HG02870 (cell line): ENCODE results near the gene PRELID1.
"Not testable (repeated sequence)": the region's sequence is repeated elsewhere in the genome, so short reads cannot be mapped to it uniquely, and the experiment has no call there.

ENCODE experiments used
- ATAC-seq: cut with Tn5 transposase; IDR thresholded peaks from one replicate; pipeline ENCODE4 v1.9.1; 2021; ENCODE audit warnings: mild to moderate bottlenecking, moderate library complexity; ENCODE audit not compliant: unreplicated experiment

The PRELID1 gene, protein sequence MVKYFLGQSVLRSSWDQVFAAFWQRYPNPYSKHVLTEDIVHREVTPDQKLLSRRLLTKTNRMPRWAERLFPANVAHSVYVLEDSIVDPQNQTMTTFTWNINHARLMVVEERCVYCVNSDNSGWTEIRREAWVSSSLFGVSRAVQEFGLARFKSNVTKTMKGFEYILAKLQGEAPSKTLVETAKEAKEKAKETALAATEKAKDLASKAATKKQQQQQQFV

DNA sequence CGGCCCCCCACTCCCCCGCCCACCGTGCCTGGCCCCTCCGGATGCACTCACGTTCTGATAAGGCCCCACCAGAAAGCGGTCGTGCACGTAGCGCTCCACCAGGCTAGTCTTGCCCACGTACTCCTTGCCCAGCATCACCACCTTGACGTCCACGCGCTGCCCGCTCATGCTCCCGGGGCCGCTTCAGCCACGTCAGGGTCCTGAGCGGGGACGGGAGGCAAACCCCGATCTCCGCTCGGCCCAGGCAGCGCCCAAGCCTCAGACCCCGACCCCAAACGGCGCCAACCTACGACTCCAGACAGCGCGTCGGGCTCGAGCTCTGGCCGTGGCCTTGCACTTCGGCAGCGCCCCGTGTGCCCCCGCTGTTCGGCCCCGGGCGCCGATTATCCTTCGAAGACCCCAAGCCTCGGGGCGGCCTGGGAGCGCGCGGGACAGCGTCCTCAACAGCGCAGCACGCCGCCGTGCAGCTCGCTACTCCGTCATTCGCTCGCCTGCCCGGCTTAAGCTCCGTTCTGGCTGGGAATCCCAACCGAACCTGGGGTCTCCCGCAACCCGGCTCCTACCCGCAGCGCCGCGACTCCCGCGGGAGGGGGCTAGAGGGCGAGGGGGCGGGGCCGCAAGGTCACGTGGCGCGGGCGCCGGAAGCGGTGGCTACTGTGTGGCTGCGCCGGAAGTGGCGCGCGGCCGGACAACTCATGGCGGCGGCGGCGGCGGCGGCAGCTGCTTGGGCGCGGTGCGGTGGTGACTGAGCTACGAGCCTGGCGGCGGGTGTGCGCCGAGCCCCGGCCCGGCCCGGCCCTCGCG is at the start of gene PRELID1, which contains the start of gene RAB24:
TSS of gene PRELID1 (plus strand) at position 679 of the 804 bp plus-strand sequence. CDS start 187 bp downstream, outside the sequence.
TSS of gene RAB24 (minus strand) at position 599 of the 804 bp plus-strand sequence. CDS start at position 168, 431 bp downstream.
- ATAC-seq, result peak; percentile 54

DNA sequence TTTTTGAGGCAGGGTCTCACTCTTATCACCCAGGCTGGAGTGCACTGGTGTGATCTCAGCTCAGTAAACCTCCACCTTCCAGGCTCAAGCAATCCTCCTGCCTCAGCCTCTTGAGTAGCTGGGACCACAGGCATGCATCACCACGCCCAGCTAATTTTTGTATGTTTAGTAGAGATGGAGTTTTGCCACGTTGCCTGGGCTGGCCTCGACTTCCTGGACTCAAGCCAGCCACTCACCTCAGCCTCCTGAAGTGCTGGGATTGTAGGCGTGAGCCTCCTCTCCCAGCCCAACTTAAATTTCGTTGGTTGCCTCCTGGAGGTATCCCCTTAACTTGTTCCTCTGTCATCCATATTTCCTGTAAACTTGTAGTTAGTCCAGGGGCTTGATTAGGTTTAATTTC is 47.3 kb upstream of the PRELID1 start:
- no peak for ATAC-seq

DNA sequence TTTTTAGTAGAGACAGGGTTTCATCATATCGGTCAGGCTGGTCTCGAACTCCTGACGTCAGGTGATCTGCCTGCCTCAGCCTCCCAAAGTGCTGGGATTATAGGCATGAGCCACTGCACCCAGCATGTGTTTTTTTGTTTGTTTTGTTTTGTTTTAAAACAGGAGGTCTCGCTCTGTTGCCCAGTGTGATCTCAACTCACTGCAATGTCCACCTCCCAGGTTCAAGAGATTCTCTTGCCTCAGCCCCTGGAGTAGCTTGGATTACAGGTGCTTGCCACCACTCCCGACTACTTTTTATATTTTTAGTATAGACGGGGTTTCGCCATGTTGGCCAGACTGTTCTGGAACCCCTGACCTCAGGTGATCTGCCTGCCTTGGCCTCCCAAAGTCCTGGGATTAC is 44.9 kb upstream of the PRELID1 start:
- ATAC-seq, result not testable (repeated sequence)

DNA sequence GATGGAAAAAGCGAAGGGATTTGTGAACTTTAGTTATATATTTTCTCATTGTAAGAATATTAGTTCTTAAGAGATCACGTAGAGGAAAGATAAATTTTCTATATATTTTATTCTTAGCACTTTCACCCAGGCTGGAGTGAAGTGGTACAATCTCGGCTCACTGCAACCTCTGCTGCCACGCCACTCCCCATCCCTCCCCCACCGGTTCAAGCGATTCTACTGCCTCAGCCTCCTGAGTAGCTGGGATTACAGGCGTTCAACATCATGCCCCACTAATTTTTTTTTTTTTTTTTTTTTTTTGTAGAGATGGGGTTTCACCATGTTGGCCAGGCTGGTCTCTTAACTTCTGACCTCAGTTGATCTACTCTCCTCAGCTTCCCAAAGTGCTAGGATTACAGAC is 42.6 kb upstream of the PRELID1 start:
- ATAC-seq, result no peak

DNA sequence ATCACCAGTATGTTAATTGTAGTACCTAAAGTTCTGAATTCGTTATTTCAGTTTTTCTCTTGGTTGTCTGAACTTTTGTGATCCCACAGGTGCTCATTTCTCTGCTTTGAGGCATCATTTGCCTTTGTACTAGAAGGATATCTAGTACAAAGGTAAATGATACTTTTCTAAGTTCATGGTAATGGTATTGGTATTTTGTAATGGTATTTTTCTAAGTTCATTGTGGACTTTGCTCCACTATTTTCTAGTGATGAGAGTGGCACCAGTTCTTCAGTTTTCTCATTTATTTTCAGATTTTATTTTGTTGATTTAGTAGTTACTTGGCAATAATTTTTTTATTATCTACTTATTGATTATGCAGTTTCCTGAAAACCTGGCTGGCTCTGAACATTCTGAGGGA is 42.1 kb upstream of the PRELID1 start:
- no peak for ATAC-seq

DNA sequence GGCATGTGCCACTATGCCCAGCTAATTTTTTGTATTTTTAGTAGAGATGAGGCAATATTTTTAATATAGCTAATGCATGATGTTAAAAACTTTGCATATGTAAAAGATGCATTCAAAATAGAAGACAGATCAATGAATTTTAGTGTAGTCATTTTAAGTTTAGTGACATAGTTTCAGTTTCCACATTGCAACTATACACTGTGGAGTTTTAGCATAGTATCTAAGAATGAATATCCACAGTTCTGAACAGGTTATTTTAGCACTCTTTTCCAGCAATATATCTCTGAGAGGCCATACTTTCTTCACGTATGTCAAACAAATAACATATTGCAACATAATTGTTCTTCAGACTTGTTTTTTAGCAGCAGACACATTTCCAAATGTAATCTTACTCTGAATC is 39.4 kb upstream of the PRELID1 start:
- no peak for ATAC-seq

DNA sequence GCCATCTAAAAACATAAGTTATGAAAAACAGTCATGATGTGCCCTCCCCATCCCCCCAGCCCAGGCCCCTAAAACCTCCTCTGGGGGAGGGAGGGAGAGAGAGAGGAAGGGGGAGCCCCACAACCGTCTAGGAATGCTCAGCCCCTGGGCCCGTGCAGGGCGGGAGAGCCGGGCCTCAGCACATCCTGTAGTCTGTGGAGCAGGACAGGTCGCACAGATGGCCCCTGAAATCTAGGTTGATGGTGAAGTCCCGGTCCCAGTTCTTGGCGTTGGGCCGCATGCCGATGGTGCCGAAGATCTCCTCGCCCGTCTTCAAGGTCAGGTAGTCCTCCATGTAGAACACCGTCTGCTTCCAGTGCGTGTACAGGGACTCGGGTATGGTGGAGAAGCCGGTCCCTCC is 38.2 kb upstream of the PRELID1 start:
- ATAC-seq, result no peak

DNA sequence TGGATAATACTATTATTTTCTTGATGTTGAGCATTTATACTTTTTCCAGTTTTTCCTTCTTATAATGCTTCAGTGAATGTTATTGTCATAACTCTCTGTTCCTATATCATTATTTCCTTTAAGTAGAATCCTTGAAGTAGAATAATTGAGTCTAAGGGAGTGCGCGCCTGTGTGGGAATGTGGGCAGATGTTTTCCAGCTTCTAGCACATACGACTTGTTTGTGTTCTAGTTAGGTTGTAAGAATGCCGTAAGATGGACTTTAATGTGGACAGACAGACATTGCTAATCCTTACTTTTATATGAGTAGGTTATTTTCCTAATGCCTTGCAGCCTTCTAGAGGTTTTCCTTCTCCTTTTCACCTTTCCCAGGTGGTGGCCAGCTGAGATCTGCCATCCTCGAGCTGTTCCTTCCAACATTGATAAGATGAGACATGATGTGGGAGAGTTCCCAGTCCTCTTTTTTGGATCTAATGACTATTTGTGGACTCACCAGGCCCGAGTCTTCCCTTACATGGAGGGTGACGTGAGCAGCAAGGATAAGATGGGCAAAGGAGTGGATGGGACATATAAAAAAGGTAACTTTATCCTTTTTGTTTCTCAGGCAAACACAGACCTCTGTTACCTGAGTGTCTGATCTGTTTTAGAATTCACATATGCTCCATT is 34.2 kb upstream of the PRELID1 start:
- no peak for ATAC-seq

DNA sequence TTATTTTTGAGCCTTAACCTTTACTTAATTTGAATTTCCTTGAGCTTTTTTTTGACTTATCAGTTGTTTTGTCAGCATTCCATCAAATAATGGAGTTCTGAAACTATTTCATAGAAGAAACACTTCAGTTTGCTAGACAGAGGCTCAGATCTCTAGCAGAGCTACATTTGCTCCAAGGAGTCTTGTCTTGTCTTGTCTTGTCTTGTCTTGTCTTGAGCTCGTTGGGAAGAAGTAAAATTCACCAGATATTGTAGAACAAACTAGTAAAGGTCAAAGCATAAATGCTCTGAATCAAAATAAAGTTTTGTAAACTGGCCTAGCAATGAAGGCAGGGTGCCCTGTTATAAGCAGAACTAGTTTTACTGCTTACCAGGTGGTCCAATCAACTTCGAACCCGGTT is 33.6 kb upstream of the PRELID1 start:
- no peak for ATAC-seq

DNA sequence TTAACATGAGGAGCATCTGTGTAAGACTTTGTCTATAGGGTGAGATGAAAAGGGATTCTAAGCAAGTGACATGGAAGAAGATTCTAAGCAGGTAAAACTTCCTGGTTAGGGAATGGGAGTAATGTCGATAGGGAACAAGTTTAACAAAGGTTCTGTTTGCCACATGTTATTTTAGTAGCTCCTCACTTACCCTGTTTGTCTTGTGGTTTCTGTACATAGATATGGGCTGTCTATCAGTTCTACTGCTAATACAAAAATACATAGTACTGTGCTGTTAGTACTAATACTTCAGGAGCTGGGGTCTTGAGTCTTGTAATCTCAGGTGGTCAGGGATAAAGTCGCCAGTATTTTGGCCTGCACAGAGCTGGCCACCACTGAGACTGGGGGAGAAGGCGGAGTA is 32.9 kb upstream of the PRELID1 start:
- ATAC-seq, result no peak

DNA sequence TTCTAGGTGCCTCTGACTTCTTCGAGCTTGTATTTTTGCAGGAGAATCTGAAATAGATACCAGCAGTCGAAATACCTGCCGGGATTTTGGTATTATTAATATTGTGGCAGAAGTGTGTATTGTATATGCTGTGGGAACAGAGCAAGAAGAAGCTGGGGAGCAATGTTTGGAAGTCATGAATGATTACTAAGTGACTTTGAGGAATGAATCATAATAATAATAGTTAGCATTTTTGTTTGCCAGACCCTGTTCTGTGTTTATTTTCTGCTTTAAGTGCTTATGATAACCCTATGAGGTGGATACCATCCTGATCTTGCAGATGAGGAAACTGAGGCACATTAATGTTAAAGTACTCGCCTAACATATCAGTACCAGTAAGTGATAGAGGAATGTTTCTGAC is 32.5 kb upstream of the PRELID1 start:
- ATAC-seq, result no peak

DNA sequence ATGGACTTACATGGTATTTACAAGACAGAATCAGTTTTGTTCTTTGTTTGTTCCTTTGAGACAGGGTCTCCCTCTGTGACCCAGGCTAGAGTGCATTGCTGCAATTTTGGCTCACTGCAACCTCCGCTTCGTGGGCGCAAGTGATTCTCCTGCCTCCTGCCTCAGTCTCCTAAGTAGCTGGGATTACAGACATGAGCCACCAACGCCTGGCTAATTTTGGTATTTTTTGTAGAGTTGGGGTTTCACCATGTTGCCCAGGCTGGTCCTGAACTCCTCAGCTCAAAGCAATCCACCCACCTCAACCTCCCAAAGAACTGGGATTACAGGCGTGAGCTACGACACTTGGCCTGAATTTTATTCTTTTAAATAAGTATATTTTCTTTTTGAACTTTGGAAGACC is 27.7 kb upstream of the PRELID1 start:
- no peak for ATAC-seq

DNA sequence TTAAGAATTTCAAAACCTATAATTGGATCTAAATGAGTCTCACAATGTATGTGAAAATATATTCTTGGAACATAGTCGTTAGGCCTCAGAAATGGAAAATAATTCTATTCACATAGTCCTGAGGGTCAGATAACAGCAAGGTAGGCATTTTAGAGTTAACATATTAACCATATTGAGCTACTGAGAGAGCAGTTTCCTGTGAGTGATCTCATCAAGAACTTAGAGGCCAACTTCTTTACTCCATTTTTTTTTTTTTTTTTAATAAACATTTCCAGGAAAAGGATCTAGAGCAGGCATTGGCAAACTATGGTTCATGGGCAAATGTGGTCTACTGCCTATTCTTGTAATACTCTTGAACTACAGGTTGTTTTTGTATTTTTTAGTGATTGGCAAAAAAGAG is 26.7 kb upstream of the PRELID1 start:
- ATAC-seq, result no peak

DNA sequence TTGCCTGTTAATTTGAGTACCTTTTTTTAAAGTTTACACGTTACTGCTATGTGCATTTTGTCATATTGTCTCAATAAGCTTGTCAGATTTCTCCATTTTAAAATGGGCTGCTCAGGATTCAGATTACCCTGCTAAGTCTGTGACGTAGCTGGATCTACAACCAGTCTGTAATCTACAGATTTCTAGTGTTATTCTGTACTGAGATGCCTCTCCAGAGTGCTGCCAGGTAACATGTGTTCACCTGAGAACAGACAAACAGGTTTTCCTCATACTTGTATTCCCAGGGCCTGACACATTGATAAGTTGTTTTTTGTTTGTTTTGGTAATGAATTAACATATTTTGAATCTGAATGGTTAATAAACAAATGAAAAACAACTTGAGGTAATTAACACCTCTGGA is 15.4 kb upstream of the PRELID1 start:
- no peak for ATAC-seq

DNA sequence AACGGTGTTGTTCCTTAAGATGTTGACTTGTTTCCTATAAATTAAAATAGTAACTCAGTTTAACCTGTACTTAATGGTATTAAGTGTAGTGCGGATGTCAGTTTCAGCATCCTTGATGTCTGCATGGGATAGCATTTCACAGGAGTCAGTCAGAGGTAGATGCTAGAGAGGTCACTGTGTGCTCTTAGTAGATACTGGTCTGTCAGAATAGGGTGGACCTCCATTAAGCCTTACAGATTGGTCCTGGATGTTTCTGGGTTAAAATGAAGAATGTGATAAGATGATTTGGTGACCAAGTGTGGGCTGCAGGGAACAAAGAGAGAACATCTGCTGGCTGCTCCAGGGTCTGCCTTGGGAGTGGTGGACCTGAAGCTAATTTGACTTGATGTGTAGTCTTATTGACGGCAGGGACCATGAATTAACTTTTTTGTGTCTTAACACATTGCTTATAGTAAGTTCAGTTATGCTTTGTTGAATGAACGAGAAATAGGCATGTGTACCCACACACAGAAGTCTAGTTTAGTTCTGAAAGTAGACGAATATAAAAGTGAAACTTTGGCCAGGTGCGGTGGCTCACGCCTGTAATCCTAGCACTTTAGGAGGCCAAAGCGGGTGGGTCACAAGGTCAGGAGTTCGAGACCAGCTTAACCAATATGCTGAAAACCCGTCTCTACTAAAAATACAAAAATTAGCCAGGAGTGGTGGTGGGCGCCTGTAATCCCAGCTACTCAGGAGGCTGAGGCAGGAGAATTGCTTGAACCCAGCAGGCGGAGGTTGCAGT is 12.6 kb upstream of the PRELID1 start:
- ATAC-seq, result no peak

DNA sequence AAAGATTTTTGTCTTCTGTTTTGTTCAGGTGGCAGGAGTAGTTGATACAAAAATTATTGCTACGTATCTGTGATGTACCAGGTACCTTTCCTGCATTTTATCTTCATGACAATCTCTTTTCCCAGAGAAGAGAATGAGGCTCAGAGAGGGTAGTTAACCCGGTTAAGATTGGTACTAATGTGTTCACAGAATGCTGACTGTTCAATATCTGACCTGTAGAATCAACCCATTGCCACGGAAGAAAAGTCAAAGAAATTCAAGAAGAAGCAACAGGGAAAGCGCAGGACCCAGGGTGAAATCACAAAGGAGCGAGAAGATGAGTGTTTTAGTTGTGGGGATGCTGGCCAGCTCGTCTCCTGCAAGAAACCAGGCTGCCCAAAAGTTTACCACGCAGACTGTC is 11.9 kb upstream of the PRELID1 start:
- no peak for ATAC-seq

DNA sequence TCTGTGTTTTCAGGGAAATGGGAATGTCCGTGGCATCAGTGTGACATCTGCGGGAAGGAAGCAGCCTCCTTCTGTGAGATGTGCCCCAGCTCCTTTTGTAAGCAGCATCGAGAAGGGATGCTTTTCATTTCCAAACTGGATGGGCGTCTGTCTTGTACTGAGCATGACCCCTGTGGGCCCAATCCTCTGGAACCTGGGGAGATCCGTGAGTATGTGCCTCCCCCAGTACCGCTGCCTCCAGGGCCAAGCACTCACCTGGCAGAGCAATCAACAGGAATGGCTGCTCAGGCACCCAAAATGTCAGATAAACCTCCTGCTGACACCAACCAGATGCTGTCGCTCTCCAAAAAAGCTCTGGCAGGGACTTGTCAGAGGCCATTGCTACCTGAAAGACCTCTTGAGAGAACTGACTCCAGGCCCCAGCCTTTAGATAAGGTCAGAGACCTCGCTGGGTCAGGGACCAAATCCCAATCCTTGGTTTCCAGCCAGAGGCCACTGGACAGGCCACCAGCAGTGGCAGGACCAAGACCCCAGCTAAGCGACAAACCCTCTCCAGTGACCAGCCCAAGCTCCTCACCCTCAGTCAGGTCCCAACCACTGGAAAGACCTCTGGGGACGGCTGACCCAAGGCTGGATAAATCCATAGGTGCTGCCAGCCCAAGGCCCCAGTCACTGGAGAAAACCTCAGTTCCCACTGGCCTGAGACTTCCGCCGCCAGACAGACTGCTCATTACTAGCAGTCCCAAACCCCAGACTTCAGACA is 9.6 kb upstream of the PRELID1 start:
- ATAC-seq, result no peak

DNA sequence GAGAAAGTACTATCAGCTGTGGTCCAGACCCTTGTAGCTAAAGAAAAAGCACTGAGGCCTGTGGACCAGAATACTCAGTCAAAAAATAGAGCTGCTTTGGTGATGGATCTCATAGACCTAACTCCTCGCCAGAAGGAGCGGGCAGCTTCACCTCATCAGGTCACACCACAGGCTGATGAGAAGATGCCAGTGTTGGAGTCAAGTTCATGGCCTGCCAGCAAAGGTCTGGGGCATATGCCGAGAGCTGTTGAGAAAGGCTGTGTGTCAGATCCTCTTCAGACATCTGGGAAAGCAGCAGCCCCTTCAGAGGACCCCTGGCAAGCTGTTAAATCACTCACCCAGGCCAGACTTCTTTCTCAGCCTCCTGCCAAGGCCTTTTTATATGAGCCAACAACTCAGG is 9.0 kb upstream of the PRELID1 start:
- no peak for ATAC-seq

DNA sequence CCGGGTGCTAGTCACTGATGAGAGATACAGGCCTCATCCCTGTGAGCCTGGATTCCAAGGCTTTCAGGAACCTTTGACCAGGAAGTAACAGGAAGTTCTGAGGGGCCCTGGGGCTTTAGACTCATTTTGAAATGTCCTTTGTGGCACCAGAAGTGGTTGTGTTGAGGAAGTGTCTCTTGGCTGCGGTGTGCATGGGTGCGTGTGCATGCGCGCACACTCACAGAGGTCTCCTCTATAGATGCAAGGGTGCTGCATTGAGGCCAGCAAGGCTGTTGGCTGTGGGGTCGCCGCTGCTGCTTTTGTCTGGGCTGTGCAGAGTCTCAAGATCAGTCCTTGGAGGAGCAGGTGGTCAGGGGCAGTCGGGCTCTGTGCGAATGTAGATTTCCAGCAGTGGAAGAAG is 7.7 kb upstream of the PRELID1 start:
- ATAC-seq, result no peak

DNA sequence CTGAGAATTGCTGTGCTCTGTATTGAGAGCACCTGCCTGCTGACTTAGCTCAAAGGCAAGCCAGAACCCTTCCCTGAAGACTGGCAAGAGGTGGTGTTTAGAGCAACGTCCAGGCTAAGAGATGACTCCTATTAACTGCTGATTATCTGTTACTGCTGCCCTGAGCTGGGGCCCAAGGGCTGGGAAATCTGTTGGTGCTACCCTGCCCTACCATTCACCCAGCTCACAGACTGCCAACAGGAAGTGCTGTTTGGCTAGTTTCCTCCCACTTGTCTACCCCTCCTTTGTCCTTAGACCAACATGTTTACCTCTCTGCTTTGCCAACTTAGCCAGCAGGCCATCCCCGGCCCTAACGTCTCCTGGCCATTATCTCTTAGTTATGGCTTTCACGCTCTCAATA is 7.0 kb upstream of the PRELID1 start:
- no peak for ATAC-seq
